ENCODE measurements around the gene CTDSP1.

CTDSP1 gene

DNA sequence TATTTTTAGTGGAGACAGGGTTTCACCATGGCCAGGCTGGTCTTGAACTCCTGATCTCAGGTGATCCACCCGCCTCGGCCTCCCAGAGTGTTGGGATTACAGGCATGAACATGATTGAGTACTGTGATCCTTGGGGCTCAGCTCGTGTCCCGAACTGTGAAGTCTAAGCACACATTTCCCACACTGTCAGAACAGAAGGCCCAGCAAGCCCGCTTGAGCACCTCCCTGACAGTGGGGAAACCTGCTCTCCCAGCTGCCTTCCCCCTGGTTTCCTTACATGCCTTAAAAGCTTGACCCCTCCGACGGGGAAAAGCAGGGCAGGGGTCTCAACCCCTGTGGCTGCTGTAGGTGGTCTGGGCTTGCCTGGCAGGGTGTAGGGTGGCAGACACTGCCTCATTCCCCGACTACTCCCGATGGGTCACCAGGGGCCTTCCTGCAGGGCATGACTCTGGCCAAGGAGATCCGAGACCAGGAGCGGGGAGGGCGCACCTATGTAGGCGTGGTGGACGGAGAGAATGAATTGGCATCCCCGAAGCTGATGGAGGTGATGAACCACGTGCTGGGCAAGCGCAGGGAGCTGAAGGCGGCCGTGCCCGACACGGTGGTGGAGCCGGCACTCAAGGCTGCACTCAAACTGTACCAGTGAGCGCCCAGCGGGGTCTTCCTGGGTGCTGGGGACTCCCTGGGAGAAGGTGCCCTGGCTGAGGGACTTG lies 29.3 kb downstream of the CTDSP1 start:
- TF ChIP-seq, protein P1, sequence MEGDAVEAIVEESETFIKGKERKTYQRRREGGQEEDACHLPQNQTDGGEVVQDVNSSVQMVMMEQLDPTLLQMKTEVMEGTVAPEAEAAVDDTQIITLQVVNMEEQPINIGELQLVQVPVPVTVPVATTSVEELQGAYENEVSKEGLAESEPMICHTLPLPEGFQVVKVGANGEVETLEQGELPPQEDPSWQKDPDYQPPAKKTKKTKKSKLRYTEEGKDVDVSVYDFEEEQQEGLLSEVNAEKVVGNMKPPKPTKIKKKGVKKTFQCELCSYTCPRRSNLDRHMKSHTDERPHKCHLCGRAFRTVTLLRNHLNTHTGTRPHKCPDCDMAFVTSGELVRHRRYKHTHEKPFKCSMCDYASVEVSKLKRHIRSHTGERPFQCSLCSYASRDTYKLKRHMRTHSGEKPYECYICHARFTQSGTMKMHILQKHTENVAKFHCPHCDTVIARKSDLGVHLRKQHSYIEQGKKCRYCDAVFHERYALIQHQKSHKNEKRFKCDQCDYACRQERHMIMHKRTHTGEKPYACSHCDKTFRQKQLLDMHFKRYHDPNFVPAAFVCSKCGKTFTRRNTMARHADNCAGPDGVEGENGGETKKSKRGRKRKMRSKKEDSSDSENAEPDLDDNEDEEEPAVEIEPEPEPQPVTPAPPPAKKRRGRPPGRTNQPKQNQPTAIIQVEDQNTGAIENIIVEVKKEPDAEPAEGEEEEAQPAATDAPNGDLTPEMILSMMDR (IDR thresholded peaks at IDR 0.05; ENCODE audit: low read depth, low read length) = no peak
- H3K4me3 ChIP-seq (ENCODE audit: low read depth, low read length) = no peak overlapping the region

DNA sequence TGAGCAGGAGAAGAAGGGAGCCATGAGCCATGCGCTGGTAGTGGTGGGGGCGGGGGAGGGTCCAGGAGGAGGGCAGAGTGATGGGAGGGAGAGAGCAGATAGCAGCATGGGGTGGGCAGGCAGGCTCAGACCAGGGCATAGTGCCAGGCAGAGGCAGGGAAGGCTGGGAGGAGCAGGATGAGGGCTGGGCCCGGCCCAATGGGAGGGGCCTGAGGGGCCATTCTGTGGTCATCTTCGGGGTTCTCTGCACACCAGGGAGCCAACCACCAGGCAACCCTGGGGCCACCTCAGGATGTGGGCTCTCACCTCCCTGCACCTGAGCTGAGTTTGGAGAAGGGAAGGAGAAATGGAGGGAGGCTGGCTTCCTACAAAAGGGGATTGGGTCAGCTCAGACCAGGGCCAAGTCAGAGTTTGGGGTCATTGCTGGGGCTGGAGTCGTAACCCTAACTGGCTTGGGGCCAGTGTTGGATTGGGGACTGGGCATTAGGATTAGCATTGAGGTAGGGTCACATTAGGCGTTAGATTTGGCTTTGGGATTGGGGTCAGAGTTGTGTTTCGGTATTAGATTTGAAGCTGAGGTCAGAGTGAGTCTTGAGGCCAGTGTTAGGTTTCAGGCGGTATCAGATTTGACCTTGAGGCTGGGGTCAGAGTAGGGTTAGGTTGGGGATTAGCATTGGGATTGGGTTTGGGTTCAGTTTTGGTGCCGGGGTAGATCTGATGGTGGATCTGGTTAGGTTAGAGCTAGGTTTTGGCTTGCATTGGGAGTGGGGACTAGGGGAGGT lies 30.4 kb downstream of the CTDSP1 start:
- H3K4me3 ChIP-seq (ENCODE audit: low read depth, low read length) = no peak overlapping the region
- TF ChIP-seq, protein P1 (IDR thresholded peaks at IDR 0.05; ENCODE audit: low read depth, low read length) = no peak

DNA sequence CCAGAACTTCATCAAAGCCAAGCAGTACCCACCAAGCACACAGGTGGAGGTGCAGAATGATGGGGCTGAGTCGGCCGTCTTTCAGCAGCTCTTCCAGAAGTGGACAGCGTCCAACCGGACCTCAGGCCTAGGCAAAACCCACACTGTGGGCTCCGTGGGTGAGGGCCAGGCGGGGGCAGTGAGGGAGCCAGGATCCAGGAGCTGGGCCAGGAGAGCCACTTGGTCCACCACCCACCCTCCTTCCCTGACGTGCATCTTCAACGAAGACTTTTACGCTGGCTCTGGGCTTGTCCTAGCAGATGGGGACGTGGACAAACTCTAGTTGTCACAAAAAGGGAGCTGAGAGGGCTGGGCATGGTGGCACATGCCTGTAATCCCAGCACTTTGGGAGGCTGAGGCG lies 31.1 kb downstream of the CTDSP1 start:
- TF ChIP-seq, protein P1 (IDR thresholded peaks at IDR 0.05; ENCODE audit: low read depth, low read length) = no peak
- H3K4me3 ChIP-seq (ENCODE audit: low read depth, low read length) = no peak overlapping the region

DNA sequence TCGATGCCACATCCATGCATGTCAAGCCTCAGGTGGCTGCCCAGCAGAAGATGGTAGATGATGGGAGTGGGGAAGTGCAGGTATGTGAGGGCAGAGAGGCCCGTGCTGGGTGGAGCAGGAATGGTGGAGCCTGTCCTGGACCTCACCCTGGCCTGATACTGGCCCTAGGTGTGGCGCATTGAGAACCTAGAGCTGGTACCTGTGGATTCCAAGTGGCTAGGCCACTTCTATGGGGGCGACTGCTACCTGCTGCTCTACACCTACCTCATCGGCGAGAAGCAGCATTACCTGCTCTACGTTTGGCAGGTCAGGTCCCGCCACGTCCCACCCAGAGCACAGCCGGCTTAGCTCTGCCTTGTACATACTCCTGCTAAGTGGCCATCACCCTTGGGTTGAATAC lies 32.2 kb downstream of the CTDSP1 start:
- H3K4me3 ChIP-seq (ENCODE audit: low read depth, low read length) = no peak overlapping the region
- TF ChIP-seq, protein P1 (IDR thresholded peaks at IDR 0.05; ENCODE audit: low read depth, low read length) = no peak

DNA sequence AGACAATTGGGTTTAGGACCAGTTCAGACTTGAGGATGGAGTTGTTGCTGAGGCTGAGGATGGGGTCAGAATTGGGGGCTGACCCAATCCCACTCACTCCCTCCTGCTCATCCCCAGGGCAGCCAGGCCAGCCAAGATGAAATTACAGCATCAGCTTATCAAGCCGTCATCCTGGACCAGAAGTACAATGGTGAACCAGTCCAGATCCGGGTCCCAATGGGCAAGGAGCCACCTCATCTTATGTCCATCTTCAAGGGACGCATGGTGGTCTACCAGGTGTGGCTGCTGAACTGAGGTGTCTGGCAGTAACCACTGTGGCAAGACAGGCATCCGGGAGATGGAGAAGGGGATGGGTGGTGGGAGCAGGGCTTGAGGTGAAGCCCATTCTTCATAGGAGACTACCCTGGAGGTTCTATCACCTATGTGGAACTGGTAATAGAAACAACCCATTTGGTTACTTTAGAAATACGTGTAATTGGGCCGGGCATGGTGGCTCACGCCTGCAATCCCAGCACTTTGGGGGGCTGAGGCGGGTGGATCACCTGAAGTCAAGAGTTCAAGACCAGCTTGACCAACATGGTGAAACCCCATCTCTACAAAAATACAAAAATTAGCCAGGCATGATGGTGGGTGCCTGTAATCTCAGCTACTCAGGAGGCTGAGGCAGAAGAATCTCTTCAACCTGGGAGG lies 33.2 kb downstream of the CTDSP1 start:
- H3K4me3 ChIP-seq (ENCODE audit: low read depth, low read length) = no peak overlapping the region
- TF ChIP-seq, protein P1 (IDR thresholded peaks at IDR 0.05; ENCODE audit: low read depth, low read length) = no peak

DNA sequence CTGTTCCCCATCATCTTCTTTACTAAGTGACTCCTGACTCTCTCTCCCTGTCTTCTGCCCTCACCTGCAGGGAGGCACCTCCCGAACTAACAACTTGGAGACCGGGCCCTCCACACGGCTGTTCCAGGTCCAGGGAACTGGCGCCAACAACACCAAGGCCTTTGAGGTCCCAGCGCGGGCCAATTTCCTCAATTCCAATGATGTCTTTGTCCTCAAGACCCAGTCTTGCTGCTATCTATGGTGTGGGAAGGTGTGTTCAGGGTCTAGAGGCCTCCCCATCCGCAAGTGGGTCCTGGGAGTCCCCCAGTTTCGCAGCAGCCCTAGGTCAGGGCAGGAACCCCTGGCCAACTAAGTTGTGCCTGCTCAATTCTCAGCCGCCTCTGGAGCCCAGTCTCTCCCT lies 34.8 kb downstream of the CTDSP1 start:
- TF ChIP-seq, protein P1 (IDR thresholded peaks at IDR 0.05; ENCODE audit: low read depth, low read length) = no peak
- H3K4me3 ChIP-seq (ENCODE audit: low read depth, low read length) = no peak overlapping the region

All from WI38 (cell line).